Mucosa of rectum (tissue), 2 donors: Measurements from ENCODE around the gene AFDN.

Experiments used
- H3K27ac ChIP-seq, 2 donors: one replicate each; pipeline ENCODE4 v1.7.0; 2013; ENCODE audit warnings: inconsistent platforms in 2 of 2, low read depth in 2 of 2, low read length in 2 of 2
- H3K27me3 ChIP-seq, 2 donors: one replicate each; pipeline ENCODE4 v1.7.0; 2013; ENCODE audit warnings: low read length in 2 of 2; ENCODE audit not compliant: control insufficient read depth in 2 of 2, insufficient read depth in 2 of 2
- H3K36me3 ChIP-seq, 2 donors: one replicate each; pipeline ENCODE4 v1.7.0; 2013; ENCODE audit warnings: low read length in 2 of 2; ENCODE audit not compliant: control insufficient read depth in 2 of 2, insufficient read depth in 2 of 2
- H3K4me1 ChIP-seq, 2 donors: one replicate each; pipeline ENCODE4 v1.7.0; 2013; ENCODE audit warnings: low read length in 2 of 2, mild to moderate bottlenecking in 1 of 2; ENCODE audit not compliant: control insufficient read depth in 2 of 2, insufficient read depth in 2 of 2
- H3K4me3 ChIP-seq, 2 donors: one replicate each; pipeline ENCODE4 v1.7.0; 2013; ENCODE audit warnings: low read length in 2 of 2
- H3K9ac ChIP-seq, 2 donors: one replicate each; pipeline ENCODE4 v1.7.0; 2013; ENCODE audit warnings: low read length in 2 of 2, low read depth in 1 of 2, mild to moderate bottlenecking in 1 of 2
- H3K9me3 ChIP-seq, 2 donors: one replicate each; pipeline ENCODE4 v1.7.0; 2013; ENCODE audit warnings: low read length in 2 of 2; ENCODE audit not compliant: control insufficient read depth in 2 of 2
- donor health status: healthy.
- donor health status: Normal muscosa, but diverticular disease.

AFDN gene

GRCh38 chr6:167826896-167827582, at the start of gene AFDN:
AFDN (plus strand) TSS chr6:167826911; CDS start chr6:167827133, 222 bp downstream.
- Histone ChIP-seq H3K27ac (peak within 1 kb of the TSS; percentile 78 to 92), H3K27me3 (no peaks in the 10 kb centered on the region), H3K4me3 (peak within 1 kb of the TSS; percentile 83 to 86), H3K36me3 (no peaks in the 10 kb centered on the region), H3K9ac (peak within 1 kb of the TSS; percentile 81 to 90), H3K4me1 (peaks cover 5 to 10% of the 10 kb centered on the region in 2 donors), H3K9me3 (no peaks in the 10 kb centered on the region)

GRCh38 chr6:167778497-167779128, 48.1 kb upstream of the AFDN start:
- Histone ChIP-seq H3K36me3 (no peaks in the 10 kb centered on the region), H3K27me3 (no peaks in the 10 kb centered on the region), H3K4me3 (no peak overlapping the region), H3K9ac (no peak overlapping the region), H3K9me3 (no peaks in the 10 kb centered on the region), H3K4me1 (peaks cover 3 to 16% of the 10 kb centered on the region in 2 donors), H3K27ac (no peak overlapping the region)

GRCh38 chr6:167779129-167779992, 47.4 kb upstream of the AFDN start:
- no peaks in the 10 kb centered on the region for H3K9me3 ChIP-seq
- peaks cover 3 to 16% of the 10 kb centered on the region in 2 donors for H3K4me1 ChIP-seq
- H3K4me3 ChIP-seq, result no peak overlapping the region
- H3K27me3 ChIP-seq, result no peaks in the 10 kb centered on the region
- no peak overlapping the region for H3K9ac ChIP-seq
- no peaks in the 10 kb centered on the region for H3K36me3 ChIP-seq
- no peak overlapping the region for H3K27ac ChIP-seq

- H3K4me3 ChIP-seq, result no peak overlapping the region
- peaks cover 3 to 16% of the 10 kb centered on the region in 2 donors for H3K4me1 ChIP-seq
- no peaks in the 10 kb centered on the region for H3K36me3 ChIP-seq
- H3K9me3 ChIP-seq, result no peaks in the 10 kb centered on the region
- H3K9ac ChIP-seq, result no peak overlapping the region
- no peak overlapping the region for H3K27ac ChIP-seq
- H3K27me3 ChIP-seq, result no peaks in the 10 kb centered on the region
These were observed 46.6 kb upstream of the AFDN start for GRCh38 chr6:167779993-167780655.

GRCh38 chr6:167781066-167781767, 45.5 kb upstream of the AFDN start:
- H3K9ac ChIP-seq, result no peak overlapping the region
- H3K4me1 ChIP-seq, result peaks cover 3 to 16% of the 10 kb centered on the region in 2 donors
- H3K27me3 ChIP-seq, result no peaks in the 10 kb centered on the region
- no peaks in the 10 kb centered on the region for H3K36me3 ChIP-seq
- no peak overlapping the region for H3K27ac ChIP-seq
- H3K4me3 ChIP-seq, result no peak overlapping the region
- H3K9me3 ChIP-seq, result no peaks in the 10 kb centered on the region

- H3K4me3 ChIP-seq, result no peak overlapping the region
- H3K36me3 ChIP-seq, result no peaks in the 10 kb centered on the region
- no peaks in the 10 kb centered on the region for H3K9me3 ChIP-seq
- H3K27ac ChIP-seq, result no peak overlapping the region
- H3K9ac ChIP-seq, result no peak overlapping the region
- H3K4me1 ChIP-seq, result peaks cover 3 to 13% of the 10 kb centered on the region in 2 donors
- no peaks in the 10 kb centered on the region for H3K27me3 ChIP-seq
These were observed 44.8 kb upstream of the AFDN start for GRCh38 chr6:167781868-167782267.

- Histone ChIP-seq H3K9ac (no peak overlapping the region), H3K27me3 (no peaks in the 10 kb centered on the region), H3K4me3 (no peak overlapping the region), H3K9me3 (no peaks in the 10 kb centered on the region), H3K27ac (no peak overlapping the region), H3K4me1 (peaks cover 0 to 6% of the 10 kb centered on the region in 2 donors), H3K36me3 (no peaks in the 10 kb centered on the region)
These were observed 43.8 kb upstream of the AFDN start for GRCh38 chr6:167782698-167783517.

GRCh38 chr6:167786853-167787675, 39.6 kb upstream of the AFDN start:
- no peaks in the 10 kb centered on the region for H3K36me3 ChIP-seq
- no peak overlapping the region for H3K27ac ChIP-seq
- H3K4me1 ChIP-seq, result no peaks in the 10 kb centered on the region
- no peaks in the 10 kb centered on the region for H3K27me3 ChIP-seq
- no peak overlapping the region for H3K4me3 ChIP-seq
- H3K9me3 ChIP-seq, result no peaks in the 10 kb centered on the region
- H3K9ac ChIP-seq, result no peak overlapping the region
